Neural cell (in vitro differentiated cells): ENCODE results near the gene USP2.

Experiments used
- CTCF ChIP-seq: fragments of 450-650 bp; IDR thresholded peaks from 2 replicates; pipeline ENCODE4 v1.5.1; 2014; ENCODE audit warnings: antibody characterized with exemption, mild to moderate bottlenecking, moderate library complexity; ENCODE audit not compliant: poor library complexity, severe bottlenecking
- EP300 ChIP-seq: fragments of 450-650 bp; conservative IDR thresholded peaks from 2 replicates; pipeline ENCODE4 v1.6.1; 2014; ENCODE audit warnings: antibody characterized with exemption, mild to moderate bottlenecking, moderate library complexity; ENCODE audit not compliant: poor library complexity, severe bottlenecking
- POLR2AphosphoS5 ChIP-seq: IDR thresholded peaks from 2 replicates; pipeline ENCODE4 v1.6.1; 2012
- REST ChIP-seq: IDR thresholded peaks from 2 replicates; pipeline ENCODE4 v1.6.1; 2012; ENCODE audit warnings: borderline replicate concordance
- TAF1 ChIP-seq: IDR thresholded peaks from 2 replicates; pipeline ENCODE4 v1.6.1; 2012; ENCODE audit warnings: low read depth

- TF ChIP-seq CTCF (no peak), REST (no peak), TAF1 (no peak), EP300 (no peak), POLR2AphosphoS5 (no peak)
Measured at GRCh38 chr11:119377112-119377901, 4.2 kb downstream of the USP2 start.
